DND-41 (cell line): Measurements from ENCODE around the gene ARPC1A.

ENCODE experiments used
- CTCF ChIP-seq: IDR thresholded peaks from 2 replicates; pipeline ENCODE4 v1.5.1; 2012; ENCODE audit warnings: borderline replicate concordance, low read length, moderate library complexity, mild to moderate bottlenecking; ENCODE audit not compliant: poor library complexity, severe bottlenecking; ENCODE audit errors: extremely low read depth
- EZH2 ChIP-seq: IDR thresholded peaks from 3 replicates; pipeline ENCODE4 v1.6.1; 2012; ENCODE audit warnings: borderline replicate concordance, low read depth, mild to moderate bottlenecking, moderate library complexity, low read length, inconsistent platforms; ENCODE audit not compliant: severe bottlenecking

GRCh38 chr7:99409192-99409572, 83.5 kb downstream of the ARPC1A start:
- TF ChIP-seq CTCF (no peak), EZH2 (no peak)
